H1 (cell line): ENCODE measurements around the gene TRAF5. TPM values are rescaled to one million over a fixed set of nuclear protein-coding genes. Genes with fewer than 3 reads are reported as not detected.

ENCODE experiments used
- CTCF ChIA-PET: fragments of 300-600 bp; sonication (Branson Sonifier 250); formaldehyde crosslinking; loops from one replicate; lab custom pipeline; 2021; ENCODE audit not compliant: partially characterized antibody; lab: Charles Lee
- POLR2A ChIA-PET: fragments of 300-600 bp; sonication (Branson Sonifier 250); formaldehyde crosslinking; loops from one replicate; lab custom pipeline; 2021; ENCODE audit warnings: inconsistent platforms; ENCODE audit not compliant: partially characterized antibody; lab: Charles Lee
- DNase-seq, 2 experiments: peaks; one replicate each; pipeline versions ENCODE4 v3.0.0 to v3.0.0-alpha.2; 2010 to 2022; ENCODE audit warnings: low spot score in 2 of 2, low read depth in 1 of 2, mixed read lengths in 1 of 2
- FAIRE-seq: peaks from 2 replicates; lab custom pipeline; 2011; peaks lifted over from hg19 to GRCh38; lab: Jason Lieb, UNC
- H2AFZ ChIP-seq: 2 replicates; pipeline ENCODE4 v1.8.1; 2012; ENCODE audit warnings: low read length, inconsistent platforms
- H2AK5ac ChIP-seq: 2 replicates; pipeline ENCODE4 v1.6.1; 2013; ENCODE audit warnings: low read depth, low read length
- H2BK120ac ChIP-seq: replicated peaks from 2 replicates; pipeline ENCODE3; 2013; ENCODE audit warnings: low read depth, low read length, inconsistent platforms
- H2BK12ac ChIP-seq: 2 replicates; pipeline ENCODE4 v1.6.1; 2013; ENCODE audit warnings: low read depth, low read length
- H2BK15ac ChIP-seq: 2 replicates; pipeline ENCODE4 v1.6.1; 2013; ENCODE audit warnings: low read length
- H2BK20ac ChIP-seq: 2 replicates; pipeline ENCODE4 v1.6.1; 2013; ENCODE audit warnings: low read length
- H2BK5ac ChIP-seq: 2 replicates; pipeline ENCODE4 v1.6.1; 2013; ENCODE audit warnings: low read depth, low read length
- H3K14ac ChIP-seq: 2 replicates; pipeline ENCODE4 v1.6.1; 2013; ENCODE audit warnings: inconsistent platforms; ENCODE audit not compliant: insufficient read length
- H3K18ac ChIP-seq: 2 replicates; pipeline ENCODE4 v1.6.1; 2013; ENCODE audit warnings: low read length; ENCODE audit errors: extremely low read depth
- H3K23ac ChIP-seq: 2 replicates; pipeline ENCODE4 v1.6.1; 2013; ENCODE audit warnings: inconsistent platforms; ENCODE audit not compliant: insufficient read length
- H3K23me2 ChIP-seq: 2 replicates; pipeline ENCODE4 v1.6.1; 2013; ENCODE audit warnings: low read depth, low read length
- H3K27ac ChIP-seq: 2 replicates; pipeline ENCODE4 v1.6.1; 2011; ENCODE audit warnings: low read depth, low read length, inconsistent platforms
- H3K27me3 ChIP-seq, 4 experiments: replicated peaks in 1 of 4; 1 replicate in 1 of 4; 2 replicates in 3 of 4; pipeline versions ENCODE4 v1.6.1 to v1.8.1; 2011 to 2013; ENCODE audit warnings: low read length in 3 of 4, mild to moderate bottlenecking in 3 of 4, inconsistent platforms in 2 of 4, mixed read lengths in 2 of 4, moderate library complexity in 1 of 4; ENCODE audit not compliant: control insufficient read depth in 3 of 4, insufficient read depth in 3 of 4; ENCODE audit errors: extremely low read depth in 1 of 4
- H3K36me3 ChIP-seq, 4 experiments: 2 replicates each; pipeline versions ENCODE4 v1.6.1 to v1.8.1; 2011 to 2013; ENCODE audit warnings: mild to moderate bottlenecking in 4 of 4, low read length in 3 of 4, moderate library complexity in 2 of 4, control low read depth in 1 of 4, inconsistent platforms in 1 of 4; ENCODE audit not compliant: insufficient read depth in 4 of 4, control insufficient read depth in 2 of 4
- H3K4ac ChIP-seq: replicated peaks from 2 replicates; pipeline ENCODE3; 2013; ENCODE audit warnings: low read length, low read depth, mixed read lengths, inconsistent platforms; ENCODE audit not compliant: insufficient read length
- H3K4me1 ChIP-seq, 4 experiments: replicated peaks in 1 of 4; 1 replicate in 1 of 4; 2 replicates in 3 of 4; pipeline versions ENCODE4 v1.6.1 to v1.8.1; 2011 to 2013; ENCODE audit warnings: low read length in 3 of 4, inconsistent platforms in 2 of 4, mixed read lengths in 1 of 4; ENCODE audit not compliant: insufficient read depth in 4 of 4, control insufficient read depth in 3 of 4
- H3K4me2 ChIP-seq, 2 experiments: 2 replicates each; pipeline versions ENCODE4 v1.6.1 to v1.8.1; 2011 to 2013; ENCODE audit warnings: low read depth in 2 of 2, low read length in 2 of 2, control low read depth in 1 of 2, inconsistent platforms in 1 of 2, mild to moderate bottlenecking in 1 of 2; ENCODE audit not compliant: insufficient read depth in 1 of 2
- H3K4me3 ChIP-seq, 4 experiments: fragments of 200-600, 300-600 bp in 1 of 4; sonication (generic), shearing (Covaris generic), sonication (Bioruptor Twin) in 1 of 4; 2 replicates each; pipeline versions ENCODE4 v1.5.1 to v1.8.1; 2011 to 2016; ENCODE audit warnings: low read length in 4 of 4, low read depth in 3 of 4, control low read depth in 2 of 4, inconsistent platforms in 2 of 4, mild to moderate bottlenecking in 2 of 4, mixed read lengths in 1 of 4, moderate library complexity in 1 of 4; ENCODE audit not compliant: insufficient read depth in 2 of 4; ENCODE audit errors: extremely low read depth in 1 of 4
- H3K56ac ChIP-seq: replicated peaks from 2 replicates; pipeline ENCODE3; 2013; ENCODE audit warnings: low read depth, mild to moderate bottlenecking, mixed read lengths, low read length, inconsistent platforms; ENCODE audit not compliant: insufficient read length
- H3K79me1 ChIP-seq: 2 replicates; pipeline ENCODE4 v1.6.1; 2013; ENCODE audit warnings: low read depth, low read length, control low read depth
- H3K79me2 ChIP-seq, 2 experiments: 2 replicates each; pipeline versions ENCODE4 v1.6.1 to v1.8.1; 2012 to 2013; ENCODE audit warnings: low read length in 2 of 2, mild to moderate bottlenecking in 2 of 2, inconsistent platforms in 1 of 2; ENCODE audit not compliant: insufficient read depth in 2 of 2, control insufficient read depth in 1 of 2
- H3K9ac ChIP-seq, 4 experiments: replicated peaks in 1 of 4; 1 replicate in 1 of 4; 2 replicates in 3 of 4; pipeline versions ENCODE4 v1.6.1 to v1.8.1; 2011 to 2013; ENCODE audit warnings: low read depth in 3 of 4, low read length in 3 of 4, control low read depth in 2 of 4, mild to moderate bottlenecking in 2 of 4, moderate library complexity in 2 of 4, inconsistent platforms in 1 of 4; ENCODE audit errors: extremely low read depth in 1 of 4
- H3K9me3 ChIP-seq, 2 experiments: 2 replicates each; pipeline versions ENCODE4 v1.6.1 to v1.8.1; 2012 to 2013; ENCODE audit warnings: mild to moderate bottlenecking in 2 of 2, moderate library complexity in 2 of 2, control low read depth in 1 of 2, inconsistent platforms in 1 of 2, low read depth in 1 of 2, low read length in 1 of 2, mixed read lengths in 1 of 2; ENCODE audit not compliant: insufficient read depth in 2 of 2
- H4K20me1 ChIP-seq, 2 experiments: replicated peaks in 1 of 2; 2 replicates each; pipeline versions ENCODE3 to v1.8.1; 2011 to 2013; ENCODE audit warnings: inconsistent platforms in 2 of 2, low read length in 2 of 2, mild to moderate bottlenecking in 1 of 2; ENCODE audit not compliant: insufficient read depth in 2 of 2, control insufficient read depth in 1 of 2
- H4K5ac ChIP-seq: 2 replicates; pipeline ENCODE4 v1.6.1; 2013; ENCODE audit warnings: low read length, low read depth, mixed read lengths, inconsistent platforms; ENCODE audit not compliant: insufficient read length
- H4K8ac ChIP-seq: 2 replicates; pipeline ENCODE4 v1.8.0; 2013; ENCODE audit warnings: mild to moderate bottlenecking, moderate library complexity, low read length, inconsistent platforms; ENCODE audit not compliant: insufficient read depth; ENCODE audit errors: extremely low read depth
- H4K91ac ChIP-seq: replicated peaks from 2 replicates; pipeline ENCODE3; 2013; ENCODE audit warnings: low read length, mixed read lengths, inconsistent platforms; ENCODE audit not compliant: insufficient read length
- KDM4A ChIP-seq: IDR thresholded peaks from one replicate; pipeline ENCODE4 v1.7.1; 2012; ENCODE audit warnings: low read depth, mild to moderate bottlenecking, moderate library complexity, low read length, inconsistent platforms; ENCODE audit not compliant: severe bottlenecking
- RAD21 ChIP-seq, 2 experiments: IDR thresholded peaks in 1 of 2; conservative IDR thresholded peaks in 1 of 2; 2 replicates each; pipeline ENCODE4 v1.6.1; 2011; ENCODE audit warnings: low read depth in 2 of 2, low read length in 2 of 2, improper control_type of control experiment in 1 of 2, inconsistent platforms in 1 of 2, mild to moderate bottlenecking in 1 of 2, moderate library complexity in 1 of 2
- polyA plus RNA-seq, 7 experiments: library from polyadenylated mRNA; depleted of rRNA in 3 of 7; stranded (reverse) in 5 of 7; unstranded in 2 of 7; fragments of >200 nt in 5 of 7; fragments of 200-250 nt in 2 of 7; gene quantifications; 1 replicate in 5 of 7; 2 replicates in 1 of 7; 4 replicates in 1 of 7; pipeline versions ENCODE4 v1.2.1 to v1.2.3, GENCODE V29; 2011 to 2013; ENCODE audit warnings: missing spikeins in 2 of 7, mixed read lengths in 2 of 7
- total RNA-seq: library from RNA; stranded (reverse); fragmentation: NEBNext Ultra II Directional; extraction: Animal tissue kit (Norgen Biotek cat#: 25700); gene quantifications from 2 replicates; pipeline ENCODE4 v1.2.1, GENCODE V29; 2021

TRAF5 gene
- total and polyA plus RNA-seq, 2 of the 8 experiments (the other 6 are each of a cell fraction or from before 2014, with no cell fraction given), result 13.0 to 17.1 TPM

DNA sequence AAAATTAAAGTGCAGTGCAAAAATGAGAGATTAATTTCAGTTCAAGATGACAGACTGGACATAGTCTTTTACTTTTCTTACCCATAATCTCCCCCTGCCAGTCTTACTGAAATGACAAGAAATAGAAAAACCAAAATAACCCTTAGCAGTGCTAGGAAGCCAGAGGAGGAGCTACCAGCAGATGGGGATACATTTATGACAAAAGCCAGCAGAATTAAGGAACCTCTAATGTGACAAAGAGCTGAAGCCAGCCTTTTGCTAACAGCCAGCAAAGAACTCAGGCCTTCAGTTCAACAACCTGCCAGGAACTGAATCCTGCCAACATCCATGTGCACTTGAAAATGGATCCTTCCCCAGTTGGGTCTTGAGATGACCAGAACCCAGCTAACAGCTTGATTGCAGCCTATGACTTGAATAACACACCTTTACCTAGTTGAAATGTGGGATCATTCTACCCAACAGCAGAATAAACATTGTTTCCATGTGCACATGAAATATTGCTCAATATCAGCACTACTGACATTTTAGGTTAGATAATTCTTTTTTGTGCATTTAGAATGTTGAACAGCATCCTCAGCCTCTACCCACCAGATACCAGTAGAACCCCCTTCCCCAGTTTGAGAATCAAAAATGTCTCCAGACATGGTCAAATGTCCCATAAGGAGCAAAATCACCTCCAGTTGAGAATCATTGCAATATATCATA lies 7.9 kb upstream of the TRAF5 start:
- Histone ChIP-seq H3K23ac (no peak overlapping the region), H2BK20ac (no peak overlapping the region), H3K23me2 (no peaks in the 10 kb centered on the region), H3K14ac (no peak overlapping the region), H3K4me2 (no peak overlapping the region; a peak in 1 of 4 replicates), H4K8ac (no peak overlapping the region), H2BK12ac (no peak overlapping the region), H3K9ac (no peak overlapping the region), H3K79me2 (no peaks in the 10 kb centered on the region), H2AK5ac (no peak overlapping the region), H2BK15ac (no peak overlapping the region), H2BK120ac (no peak overlapping the region), H3K18ac (no peak overlapping the region), H3K4me3 (no peak overlapping the region), H4K91ac (no peak overlapping the region), H3K79me1 (no peaks in the 10 kb centered on the region), H3K4me1 (no peaks in the 10 kb centered on the region), H2AFZ (no peak overlapping the region), H3K4ac (no peak overlapping the region), H3K9me3 (no peaks in the 10 kb centered on the region), H3K36me3 (peaks cover 0 to 21% (median 4%) of the 10 kb centered on the region in 4 experiments; a peak in 6 of 8 replicates), H4K5ac (no peak overlapping the region), H2BK5ac (no peak overlapping the region), H4K20me1 (no peaks in the 10 kb centered on the region), H3K56ac (no peak overlapping the region), H3K27me3 (no peaks in the 10 kb centered on the region), H3K27ac (no peak overlapping the region)
- CTCF ChIA-PET, result interaction anchor here (0.5 to 2.1 kb wide), 5 partner anchors 151 to 950 kb away, joined by 3 to 8 read pairs (median 3); no protein-coding TSS in a partner anchor
- peak in 1 of 2 experiments; percentile 30 for DNase-seq
- FAIRE-seq, result no peak
- POLR2A ChIA-PET, result interaction anchor here (0.9 kb wide), 1 partner anchor 261 kb away, joined by 3 read pairs; the partner anchor contains the start of gene SLC30A1
- TF ChIP-seq RAD21 (IDR thresholded peaks at IDR 0.05 in 1 of 2, conservative IDR thresholded peaks at IDR 0.05 in 1 of 2; ENCODE audit: low read depth in 2 of 2, low read length in 2 of 2) (peak in 1 of 2 experiments; percentile 22; a peak in 1 of 4 replicates), KDM4A (no peak)
